Panc1 (cell line): ENCODE measurements around the gene VPS45.

Experiments
- POLR2AphosphoS5 ChIP-seq: IDR thresholded peaks from 2 replicates; pipeline ENCODE4 v1.6.1; 2012; ENCODE audit warnings: mild to moderate bottlenecking, low read depth, low read length, moderate library complexity
- SIN3A ChIP-seq: IDR thresholded peaks from 2 replicates; pipeline ENCODE4 v1.6.1; 2012; ENCODE audit warnings: low read depth, mild to moderate bottlenecking, low read length, moderate library complexity, borderline replicate concordance; ENCODE audit not compliant: insufficient read depth
- TCF7L2 ChIP-seq: IDR thresholded peaks from 2 replicates; pipeline ENCODE4 v1.6.1; 2011; ENCODE audit warnings: mild to moderate bottlenecking, low read depth, low read length, inconsistent platforms
- TF ChIP-seq, protein P1 (sequence below): fragments of 450-650 bp; IDR thresholded peaks from 2 replicates; pipeline ENCODE4 v1.5.1; 2017; ENCODE audit warnings: mild to moderate bottlenecking

- TF ChIP-seq, protein P1, sequence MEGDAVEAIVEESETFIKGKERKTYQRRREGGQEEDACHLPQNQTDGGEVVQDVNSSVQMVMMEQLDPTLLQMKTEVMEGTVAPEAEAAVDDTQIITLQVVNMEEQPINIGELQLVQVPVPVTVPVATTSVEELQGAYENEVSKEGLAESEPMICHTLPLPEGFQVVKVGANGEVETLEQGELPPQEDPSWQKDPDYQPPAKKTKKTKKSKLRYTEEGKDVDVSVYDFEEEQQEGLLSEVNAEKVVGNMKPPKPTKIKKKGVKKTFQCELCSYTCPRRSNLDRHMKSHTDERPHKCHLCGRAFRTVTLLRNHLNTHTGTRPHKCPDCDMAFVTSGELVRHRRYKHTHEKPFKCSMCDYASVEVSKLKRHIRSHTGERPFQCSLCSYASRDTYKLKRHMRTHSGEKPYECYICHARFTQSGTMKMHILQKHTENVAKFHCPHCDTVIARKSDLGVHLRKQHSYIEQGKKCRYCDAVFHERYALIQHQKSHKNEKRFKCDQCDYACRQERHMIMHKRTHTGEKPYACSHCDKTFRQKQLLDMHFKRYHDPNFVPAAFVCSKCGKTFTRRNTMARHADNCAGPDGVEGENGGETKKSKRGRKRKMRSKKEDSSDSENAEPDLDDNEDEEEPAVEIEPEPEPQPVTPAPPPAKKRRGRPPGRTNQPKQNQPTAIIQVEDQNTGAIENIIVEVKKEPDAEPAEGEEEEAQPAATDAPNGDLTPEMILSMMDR, result no peak
- TF ChIP-seq POLR2AphosphoS5 (no peak), SIN3A (no peak), TCF7L2 (no peak)
Observed at GRCh38 chr1:150066328-150066727, 1.2 kb upstream of the VPS45 start.
